Measurements from ENCODE around the gene DLGAP4. TPM values are rescaled to one million over a fixed set of nuclear protein-coding genes. Genes with fewer than 3 reads are reported as not detected.

Gene DLGAP4
- total RNA-seq, 4 donors from 2014 or later = 33.5 to 159 (median 56.6) TPM

DNA sequence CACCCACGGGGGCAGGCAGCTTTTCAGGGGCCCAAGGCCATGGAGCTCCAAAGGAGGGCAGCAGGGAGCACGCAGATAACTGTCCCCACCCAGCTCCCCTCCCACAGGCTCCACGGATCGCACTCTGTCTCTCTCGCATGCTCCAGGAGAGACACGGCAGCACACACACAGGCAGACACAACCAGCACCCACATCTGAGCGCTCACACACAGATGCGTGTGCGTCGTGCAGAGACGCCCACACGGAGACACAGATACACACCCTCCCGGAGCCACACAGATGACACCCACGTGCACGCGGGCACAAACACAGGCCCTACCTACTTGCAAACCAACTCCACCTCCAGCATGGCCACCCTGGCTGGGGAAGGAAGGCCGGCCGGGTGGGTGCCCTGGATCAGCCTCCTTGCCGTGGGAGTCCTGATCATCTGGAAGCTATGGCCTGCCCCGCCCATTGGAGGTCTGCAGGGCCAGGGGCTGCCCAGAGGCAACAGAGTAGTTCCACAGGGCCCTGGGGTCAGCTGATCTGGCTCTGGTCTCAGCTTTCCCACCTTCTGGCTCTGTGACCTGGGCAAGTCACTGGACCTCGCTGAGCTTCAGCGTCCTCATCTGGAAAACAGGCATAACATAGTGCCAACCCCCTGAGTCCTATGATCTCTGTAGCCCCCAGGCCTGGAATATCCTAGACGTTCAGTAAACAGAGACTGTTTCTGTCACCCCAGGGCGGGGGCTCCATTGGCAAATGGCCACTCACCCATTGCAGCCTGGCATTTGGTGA is 38.3 kb upstream of the DLGAP4 start:
- H3K27me3 ChIP-seq = peaks cover 2% of the 10 kb centered on the region
- WGBS, 2 donors (ENCODE audit: low coverage in 1 of 2) = 85% methylated on average over 24 of the region's 24 CpGs; no CpG with 5 or more reads in 1 of the 2 donors
- H3K9me3 ChIP-seq = no peaks in the 10 kb centered on the region
- intact Hi-C loops (cut with DNase I; ENCODE audit: low total_unique reads) (no loop called here), in situ Hi-C loops (cut with MboI; ENCODE audit: low pct_ligation_motif_present in 1 of 4, low pct_unique_long_range_greater_than_20kb in 1 of 4, low sequenced_read_pairs in 3 of 4) (no loop called here)
- no peaks in the 10 kb centered on the region for H3K4me1 ChIP-seq
- no peak overlapping the region for H3K27ac ChIP-seq
- H3K4me3 ChIP-seq = no peak overlapping the region
- no peak for DNase-seq
- TF ChIP-seq, protein P1, sequence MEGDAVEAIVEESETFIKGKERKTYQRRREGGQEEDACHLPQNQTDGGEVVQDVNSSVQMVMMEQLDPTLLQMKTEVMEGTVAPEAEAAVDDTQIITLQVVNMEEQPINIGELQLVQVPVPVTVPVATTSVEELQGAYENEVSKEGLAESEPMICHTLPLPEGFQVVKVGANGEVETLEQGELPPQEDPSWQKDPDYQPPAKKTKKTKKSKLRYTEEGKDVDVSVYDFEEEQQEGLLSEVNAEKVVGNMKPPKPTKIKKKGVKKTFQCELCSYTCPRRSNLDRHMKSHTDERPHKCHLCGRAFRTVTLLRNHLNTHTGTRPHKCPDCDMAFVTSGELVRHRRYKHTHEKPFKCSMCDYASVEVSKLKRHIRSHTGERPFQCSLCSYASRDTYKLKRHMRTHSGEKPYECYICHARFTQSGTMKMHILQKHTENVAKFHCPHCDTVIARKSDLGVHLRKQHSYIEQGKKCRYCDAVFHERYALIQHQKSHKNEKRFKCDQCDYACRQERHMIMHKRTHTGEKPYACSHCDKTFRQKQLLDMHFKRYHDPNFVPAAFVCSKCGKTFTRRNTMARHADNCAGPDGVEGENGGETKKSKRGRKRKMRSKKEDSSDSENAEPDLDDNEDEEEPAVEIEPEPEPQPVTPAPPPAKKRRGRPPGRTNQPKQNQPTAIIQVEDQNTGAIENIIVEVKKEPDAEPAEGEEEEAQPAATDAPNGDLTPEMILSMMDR (IDR thresholded peaks at IDR 0.05) = no peak
- TF ChIP-seq POLR2AphosphoS5 (IDR thresholded peaks at IDR 0.05) (no peak), EP300 (IDR thresholded peaks at IDR 0.05; ENCODE audit: low read depth) (no peak), POLR2A (IDR thresholded peaks at IDR 0.05) (no peak)
- H3K36me3 ChIP-seq = no peaks in the 10 kb centered on the region

DNA sequence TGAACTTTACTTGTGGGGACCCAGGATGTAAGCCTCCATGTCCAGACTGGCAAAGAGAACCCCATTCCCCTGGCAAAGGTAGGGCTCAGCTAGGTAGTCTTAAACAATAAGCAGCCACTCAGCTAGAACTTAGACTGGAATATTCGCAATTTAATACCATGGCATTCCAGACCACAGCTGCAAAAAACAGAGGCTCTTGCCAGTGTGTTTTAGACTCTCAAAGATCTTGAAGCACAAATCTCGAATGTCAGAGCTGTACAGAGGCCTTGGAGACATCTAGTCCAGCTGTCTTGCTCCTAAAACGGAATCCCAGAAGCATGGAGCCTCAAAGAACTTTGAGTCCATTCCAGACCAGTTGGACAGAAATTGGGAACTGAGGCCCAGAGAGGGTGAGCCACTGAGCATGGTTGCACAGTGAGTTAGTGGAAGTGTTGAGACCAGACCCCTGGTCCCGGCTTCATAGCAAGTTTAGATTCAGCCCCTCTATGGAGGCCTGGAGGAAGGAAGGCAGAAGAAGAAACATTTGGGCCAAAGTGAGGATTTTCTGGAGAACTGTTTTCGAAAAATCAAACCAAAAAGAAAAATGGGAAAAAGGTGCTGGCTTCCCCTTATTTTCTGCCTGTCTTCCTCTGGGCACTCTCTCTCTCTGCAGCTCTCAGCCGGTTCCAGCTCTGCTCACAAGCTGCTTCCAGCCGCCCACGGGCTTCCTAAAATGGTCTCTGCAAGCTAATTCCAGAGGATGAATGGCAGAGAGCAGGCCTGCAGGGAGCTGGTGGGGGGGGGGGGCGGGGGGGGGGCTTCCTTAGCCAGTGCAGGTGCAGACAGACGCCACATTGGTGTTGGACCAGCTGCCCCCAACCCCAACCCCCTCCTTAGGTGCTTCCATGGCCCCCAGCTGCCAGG is 37.4 kb upstream of the DLGAP4 start:
- Histone ChIP-seq H3K27me3 (peaks cover 9% of the 10 kb centered on the region), H3K36me3 (no peaks in the 10 kb centered on the region), H3K4me1 (no peaks in the 10 kb centered on the region), H3K4me3 (no peak overlapping the region), H3K9me3 (no peaks in the 10 kb centered on the region), H3K27ac (no peak overlapping the region)
- DNase-seq = no peak
- in situ Hi-C loops (cut with MboI; ENCODE audit: low pct_ligation_motif_present in 1 of 4, low pct_unique_long_range_greater_than_20kb in 1 of 4, low sequenced_read_pairs in 3 of 4) (no loop called here), intact Hi-C loops (cut with DNase I; ENCODE audit: low total_unique reads) (no loop called here)
- TF ChIP-seq POLR2AphosphoS5 (IDR thresholded peaks at IDR 0.05) (no peak), POLR2A (IDR thresholded peaks at IDR 0.05) (no peak), EP300 (IDR thresholded peaks at IDR 0.05; ENCODE audit: low read depth) (no peak)
- TF ChIP-seq, protein P1 (IDR thresholded peaks at IDR 0.05) = no peak
- WGBS, 2 donors (ENCODE audit: low coverage in 1 of 2) = 48 to 67% methylated on average over 2 to 10 of the region's 10 CpGs

DNA sequence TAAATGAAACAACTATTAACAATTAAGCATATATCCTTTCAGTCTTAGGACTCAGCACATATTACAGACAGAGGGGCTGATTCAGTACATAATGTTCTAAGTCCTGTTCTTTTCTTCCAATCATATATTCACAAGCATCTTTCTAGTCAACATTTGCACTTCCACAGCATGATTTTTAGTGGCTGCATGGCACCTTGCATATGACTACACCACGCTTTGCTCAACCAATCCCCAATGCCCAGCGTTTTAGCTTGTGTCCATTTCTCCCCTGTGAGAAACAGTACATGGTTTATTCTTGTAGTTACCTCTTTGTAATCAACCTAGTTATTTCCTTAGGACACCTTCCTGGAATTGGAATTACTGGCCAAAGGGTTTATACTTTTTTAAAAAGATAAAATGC is 36.6 kb upstream of the DLGAP4 start:
- Histone ChIP-seq H3K36me3 (no peaks in the 10 kb centered on the region), H3K27ac (no peak overlapping the region), H3K4me1 (no peaks in the 10 kb centered on the region), H3K9me3 (no peaks in the 10 kb centered on the region), H3K4me3 (no peak overlapping the region), H3K27me3 (peaks cover 16% of the 10 kb centered on the region)
- intact Hi-C loops (cut with DNase I; ENCODE audit: low total_unique reads) = no loop called here
- TF ChIP-seq, protein P1 (IDR thresholded peaks at IDR 0.05) = no peak
- no peak for TF ChIP-seq POLR2AphosphoS5 (IDR thresholded peaks at IDR 0.05)
- no peak for TF ChIP-seq POLR2A (IDR thresholded peaks at IDR 0.05)
- TF ChIP-seq EP300 (IDR thresholded peaks at IDR 0.05; ENCODE audit: low read depth) = no peak
- WGBS, 2 donors (ENCODE audit: low coverage in 1 of 2) = 52 to 78% methylated on average over 2 of the region's 2 CpGs
- in situ Hi-C loops (cut with MboI; ENCODE audit: low pct_ligation_motif_present in 1 of 4, low pct_unique_long_range_greater_than_20kb in 1 of 4, low sequenced_read_pairs in 3 of 4) = no loop called here
- DNase-seq = no peak
